HL-60 (cell line): Measurements from ENCODE around the gene SPOCK3.

Experiments used
- GABPA ChIP-seq: IDR thresholded peaks from 2 replicates; pipeline ENCODE4 v1.6.1; 2012; ENCODE audit warnings: low read depth
- POLR2AphosphoS5 ChIP-seq: IDR thresholded peaks from 2 replicates; pipeline ENCODE4 v1.6.1; 2012; ENCODE audit warnings: low read depth
- REST ChIP-seq: IDR thresholded peaks from 2 replicates; pipeline ENCODE4 v1.6.1; 2012; ENCODE audit warnings: low read depth; ENCODE audit not compliant: insufficient replicate concordance
- SPI1 ChIP-seq: IDR thresholded peaks from 2 replicates; pipeline ENCODE4 v1.6.1; 2012; ENCODE audit warnings: low read depth, mild to moderate bottlenecking, borderline replicate concordance
- TF ChIP-seq, protein P1 (sequence below): IDR thresholded peaks from one replicate; pipeline ENCODE4 v1.5.1; 2011; ENCODE audit warnings: low read length, control low read depth, inconsistent platforms; ENCODE audit not compliant: insufficient read depth

DNA sequence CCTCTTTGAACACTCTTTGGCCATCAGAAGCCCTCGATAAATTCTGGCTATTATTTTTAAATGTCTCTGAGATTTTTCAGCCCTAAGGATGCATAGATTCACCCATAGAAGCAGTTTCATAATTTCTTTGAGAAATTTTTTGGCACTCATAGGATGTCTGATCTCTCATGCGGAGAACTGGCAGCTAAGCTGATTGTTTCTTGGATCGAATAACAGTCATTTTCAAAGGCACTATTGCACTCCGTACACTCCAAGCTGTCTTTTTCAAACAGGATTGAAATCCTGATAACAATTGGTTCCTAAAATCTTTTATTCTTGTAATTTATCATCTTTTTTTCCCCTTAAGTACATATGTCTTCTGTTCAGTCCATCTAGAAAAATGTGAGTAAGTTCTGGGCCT is 411.9 kb downstream of the SPOCK3 start:
- TF ChIP-seq POLR2AphosphoS5 (no peak), GABPA (no peak), REST (no peak), SPI1 (no peak)
- TF ChIP-seq, protein P1, sequence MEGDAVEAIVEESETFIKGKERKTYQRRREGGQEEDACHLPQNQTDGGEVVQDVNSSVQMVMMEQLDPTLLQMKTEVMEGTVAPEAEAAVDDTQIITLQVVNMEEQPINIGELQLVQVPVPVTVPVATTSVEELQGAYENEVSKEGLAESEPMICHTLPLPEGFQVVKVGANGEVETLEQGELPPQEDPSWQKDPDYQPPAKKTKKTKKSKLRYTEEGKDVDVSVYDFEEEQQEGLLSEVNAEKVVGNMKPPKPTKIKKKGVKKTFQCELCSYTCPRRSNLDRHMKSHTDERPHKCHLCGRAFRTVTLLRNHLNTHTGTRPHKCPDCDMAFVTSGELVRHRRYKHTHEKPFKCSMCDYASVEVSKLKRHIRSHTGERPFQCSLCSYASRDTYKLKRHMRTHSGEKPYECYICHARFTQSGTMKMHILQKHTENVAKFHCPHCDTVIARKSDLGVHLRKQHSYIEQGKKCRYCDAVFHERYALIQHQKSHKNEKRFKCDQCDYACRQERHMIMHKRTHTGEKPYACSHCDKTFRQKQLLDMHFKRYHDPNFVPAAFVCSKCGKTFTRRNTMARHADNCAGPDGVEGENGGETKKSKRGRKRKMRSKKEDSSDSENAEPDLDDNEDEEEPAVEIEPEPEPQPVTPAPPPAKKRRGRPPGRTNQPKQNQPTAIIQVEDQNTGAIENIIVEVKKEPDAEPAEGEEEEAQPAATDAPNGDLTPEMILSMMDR: no peak
